ENCODE data around the gene LAS1L. TPM values are rescaled to one million over a fixed set of nuclear protein-coding genes. Genes with fewer than 3 reads are reported as not detected.

LAS1L gene
- total and polyA plus RNA-seq, 2 donors (not counting 3 experiments of a cell fraction or from before 2014, with no cell fraction given) = 22.9 to 34.2 TPM

GRCh38 chrX:65502618-65503017 lies 32.0 kb downstream of the LAS1L start:
- Histone ChIP-seq H4K20me1 (replicated peaks; ENCODE audit: control insufficient read depth, extremely low read depth, insufficient read depth, low read length) (no peaks in the 10 kb centered on the region), H3K4me1 (ENCODE audit: control insufficient read depth, extremely low read depth, insufficient read depth, low read length) (no peaks in the 10 kb centered on the region), H3K9me3 (replicated peaks; ENCODE audit: control insufficient read depth, insufficient read depth, low read length) (no peaks in the 10 kb centered on the region), H2AFZ (ENCODE audit: low read depth, low read length) (no peak overlapping the region), H3K4me3 (replicated peaks in 1 of 3; ENCODE audit: insufficient read depth in 1 of 3, low read depth in 1 of 3, low read length in 3 of 3) (no peak overlapping the region), H3K9ac (replicated peaks; ENCODE audit: extremely low read depth, insufficient read depth, low read length) (no peak overlapping the region), H3K27ac (ENCODE audit: insufficient read depth, low read depth, low read length) (no peak overlapping the region), H3K79me2 (ENCODE audit: control insufficient read depth, insufficient read depth, low read length) (no peaks in the 10 kb centered on the region), H3K4me2 (ENCODE audit: insufficient read depth, low read length) (no peak overlapping the region), H3K36me3 (ENCODE audit: control insufficient read depth in 2 of 2, extremely low read depth in 1 of 2, insufficient read depth in 2 of 2, low read length in 2 of 2) (no peaks in the 10 kb centered on the region), H3K9me1 (replicated peaks; ENCODE audit: control insufficient read depth, extremely low read depth, insufficient read depth, low read length) (no peaks in the 10 kb centered on the region), H3K27me3 (ENCODE audit: control insufficient read depth in 2 of 2, insufficient read depth in 2 of 2, low read length in 2 of 2) (no peaks in the 10 kb centered on the region)
- DNase-seq (ENCODE audit: low read depth, low spot score) (no peak), FAIRE-seq (no peak)
- dilution Hi-C loops (cut with MboI; ENCODE audit: extremely low pct_ligation_motif_present, low sequenced_read_pairs) (no loop called here), intact Hi-C loops (cut with micrococcal nuclease) (no loop called here)
- TF ChIP-seq FOS (IDR thresholded peaks at IDR 0.05; ENCODE audit: borderline replicate concordance, insufficient read depth, low read length) (no peak), MYC (IDR thresholded peaks at IDR 0.05; ENCODE audit: low read depth, low read length) (no peak), POLR2AphosphoS5 (IDR thresholded peaks at IDR 0.05; ENCODE audit: insufficient read depth, low read depth, low read length) (no peak), MAX (IDR thresholded peaks at IDR 0.05; ENCODE audit: insufficient read depth, insufficient read length) (no peak), EZH2 (IDR thresholded peaks at IDR 0.05; ENCODE audit: borderline replicate concordance, low read depth, low read length, severe bottlenecking) (no peak), JUN (IDR thresholded peaks at IDR 0.05; ENCODE audit: borderline replicate concordance, insufficient read depth, insufficient read length, low read depth) (no peak), CTCF (IDR thresholded peaks at IDR 0.05; ENCODE audit: extremely low read depth in 1 of 2, insufficient read depth in 1 of 2, low read depth in 1 of 2, low read length in 2 of 2) (no peak), POLR2A (IDR thresholded peaks at IDR 0.05; ENCODE audit: low read depth, low read length) (no peak), GATA2 (IDR thresholded peaks at IDR 0.05; ENCODE audit: insufficient read depth, insufficient read length, low read depth, low read length) (no peak)
- no TSS peak for BruUV-seq (replicated peaks)
- CTCF ChIA-PET = interaction anchor here (0.9 kb wide), 1 partner anchor 13 kb away, joined by 3 read pairs; no protein-coding TSS in a partner anchor
- POLR2A ChIA-PET = no interaction called here

Measured in endothelial cell of umbilical vein (primary cell).